HepG2 (cell line): ENCODE results near the gene JAM2. TPM values are rescaled to one million over a fixed set of nuclear protein-coding genes. Genes with fewer than 3 reads are reported as not detected.

Source experiments
- ATAC-seq: fragments of 200-7000 bp; cut with Tn5 transposase; 3 replicates; pipeline ENCODE4 v1.9.1; 2020; ENCODE audit warnings: mild to moderate bottlenecking, moderate library complexity
- BruUV-seq: library from RNA; stranded (reverse); fragments of 400-500 nt; replicated peaks from 2 replicates; lab custom pipeline; 2021; lab: Mats Ljungman, UMichigan
- CTCF ChIA-PET: fragments of 300-600 bp; formaldehyde crosslinking; extraction: SDS; loops from one replicate; lab custom pipeline; 2021; ENCODE audit warnings: low total read pairs, inconsistent platforms, low intra/inter-chr PET ratio; lab: Yijun Ruan, JAX
- POLR2A ChIA-PET: fragments of 350-600 bp; sonication (Branson Sonifier 250); formaldehyde crosslinking; loops from one replicate; lab custom pipeline; 2020; ENCODE audit warnings: antibody characterized with exemption, inconsistent platforms; lab: Yijun Ruan, JAX
- DNase-seq: peaks from one replicate; pipeline ENCODE4 v3.0.0-alpha.2; 2015; ENCODE audit warnings: low spot score
- FAIRE-seq: peaks from 3 replicates; lab custom pipeline; 2011; peaks lifted over from hg19 to GRCh38; lab: Jason Lieb, UNC
- H2AFZ ChIP-seq: one replicate; pipeline ENCODE4 v1.6.1; 2011; ENCODE audit warnings: low read length, inconsistent platforms
- H3K27ac ChIP-seq: fragments of 300-600 bp; 3 replicates; pipeline ENCODE4 v1.8.0; 2011; ENCODE audit warnings: mixed run types, mild to moderate bottlenecking, mixed read lengths, low read length, inconsistent platforms; ENCODE audit not compliant: insufficient read depth; ENCODE audit errors: extremely low read length
- H3K27me3 ChIP-seq, 2 experiments: fragments of 200-600 bp in 1 of 2; 2 replicates in 1 of 2; 3 replicates in 1 of 2; pipeline versions ENCODE4 v1.6.0 to v1.8.0; 2011; ENCODE audit warnings: low read length in 2 of 2, mild to moderate bottlenecking in 2 of 2, moderate library complexity in 2 of 2, inconsistent platforms in 1 of 2; ENCODE audit not compliant: insufficient read depth in 2 of 2, control insufficient read depth in 1 of 2
- H3K36me3 ChIP-seq, 2 experiments: fragments of 200-600 bp in 1 of 2; replicated peaks in 1 of 2; 2 replicates in 1 of 2; 3 replicates in 1 of 2; pipeline versions ENCODE4 v1.5.1 to v1.8.0; 2011; ENCODE audit warnings: low read length in 2 of 2, inconsistent platforms in 1 of 2; ENCODE audit not compliant: insufficient read depth in 2 of 2, control insufficient read depth in 1 of 2
- H3K4me1 ChIP-seq: 2 replicates; pipeline ENCODE4 v1.5.1; 2012; ENCODE audit warnings: low read length, inconsistent platforms; ENCODE audit not compliant: insufficient read depth
- H3K4me2 ChIP-seq: 2 replicates; pipeline ENCODE4 v1.6.0; 2011; ENCODE audit warnings: low read depth, low read length, inconsistent platforms
- H3K4me3 ChIP-seq, 3 experiments: fragments of 200-600 bp in 1 of 3; sonication (generic), shearing (Covaris generic) in 1 of 3; replicated peaks in 1 of 3; 2 replicates each; pipeline ENCODE4 v1.5.1; 2011 to 2016; ENCODE audit warnings: low read length in 3 of 3, inconsistent platforms in 2 of 3, low read depth in 2 of 3, mild to moderate bottlenecking in 2 of 3, control low read depth in 1 of 3, mixed read lengths in 1 of 3; ENCODE audit not compliant: insufficient read depth in 1 of 3
- H3K79me2 ChIP-seq: one replicate; pipeline ENCODE4 v1.6.1; 2011; ENCODE audit warnings: low read length, inconsistent platforms; ENCODE audit not compliant: insufficient read depth
- H3K9ac ChIP-seq: 2 replicates; pipeline ENCODE4 v1.6.0; 2011; ENCODE audit warnings: mild to moderate bottlenecking, low read depth, low read length, inconsistent platforms; ENCODE audit not compliant: insufficient read depth
- H3K9me3 ChIP-seq: 2 replicates; pipeline ENCODE4 v1.5.1; 2012; ENCODE audit warnings: mild to moderate bottlenecking, low read length
- H4K20me1 ChIP-seq: 2 replicates; pipeline ENCODE4 v1.6.0; 2011; ENCODE audit warnings: inconsistent platforms, mild to moderate bottlenecking, low read length, moderate library complexity; ENCODE audit not compliant: insufficient read depth
- IKZF4 ChIP-seq: sonication (generic); formaldehyde crosslinking; IDR thresholded peaks from 2 replicates; pipeline ENCODE4 v1.5.1; 2020; ENCODE audit warnings: borderline replicate concordance, mild to moderate bottlenecking, low read depth, missing genetic modification reagents; ENCODE audit errors: not compliant biosample characterization
- NKX3-1 ChIP-seq: sonication (generic); formaldehyde crosslinking; IDR thresholded peaks from 2 replicates; pipeline ENCODE4 v1.5.0; 2020; ENCODE audit warnings: missing genetic modification reagents
- NRL ChIP-seq: sonication (generic); formaldehyde crosslinking; IDR thresholded peaks from 2 replicates; pipeline ENCODE4 v1.5.0; 2020; ENCODE audit warnings: missing genetic modification reagents, mild to moderate bottlenecking, moderate library complexity, borderline replicate concordance
- TIGD3 ChIP-seq: sonication (generic); formaldehyde crosslinking; IDR thresholded peaks from 2 replicates; pipeline ENCODE4 v1.5.1; 2020; ENCODE audit warnings: mild to moderate bottlenecking, missing genetic modification reagents, borderline replicate concordance
- ZBTB39 ChIP-seq: sonication (generic); formaldehyde crosslinking; IDR thresholded peaks from 2 replicates; pipeline ENCODE4 v1.5.0; 2020; ENCODE audit warnings: missing genetic modification reagents
- ZKSCAN1 ChIP-seq: fragments of 150-350 bp; IDR thresholded peaks from 2 replicates; pipeline ENCODE4 v1.6.1; 2014; ENCODE audit warnings: low read length
- ZNF292 ChIP-seq: sonication (generic); formaldehyde crosslinking; IDR thresholded peaks from 2 replicates; pipeline ENCODE4 v1.8.1; 2022; ENCODE audit warnings: mild to moderate bottlenecking, low read depth, missing genetic modification reagents, borderline replicate concordance
- ZNF44 ChIP-seq: sonication (generic); formaldehyde crosslinking; IDR thresholded peaks from 2 replicates; pipeline ENCODE4 v1.5.1; 2020; ENCODE audit warnings: mild to moderate bottlenecking, missing genetic modification reagents
- ZNF512B ChIP-seq: sonication (generic); formaldehyde crosslinking; IDR thresholded peaks from 2 replicates; pipeline ENCODE4 v1.5.1; 2020; ENCODE audit warnings: missing genetic modification reagents, mild to moderate bottlenecking, borderline replicate concordance
- ZSCAN12 ChIP-seq: sonication (generic); formaldehyde crosslinking; IDR thresholded peaks from 2 replicates; pipeline ENCODE4 v1.9.0; 2021; ENCODE audit warnings: mild to moderate bottlenecking, missing genetic modification reagents
- WGBS: methylation state at CpG from one replicate; pipeline ENCODE4 v1.1.6; 2017; ENCODE audit warnings: low lambda C conversion rate; 5-methylcytosine and 5-hydroxymethylcytosine counted together
- in situ Hi-C: cut with HindIII; loops from 2 replicates; pipeline ENCODE4 v1.10.0; 2017; ENCODE audit warnings: low pct_unique_long_range_greater_than_20kb; ENCODE audit not compliant: extremely low pct_ligation_motif_present
- intact Hi-C: fragments of 100-400 bp; cut with micrococcal nuclease; formaldehyde crosslinking; loops from one replicate; pipeline ENCODE4 v1.10.0; 2022; ENCODE audit not compliant: unreplicated experiment
- polyA plus RNA-seq, 8 experiments: library from polyadenylated mRNA; depleted of rRNA in 3 of 8; stranded (reverse) in 7 of 8; unstranded in 1 of 8; fragments of >200 nt; fragmentation: Illumina TruSeq in 4 of 8; extraction: Trizol in 4 of 8; gene quantifications; 2 replicates each; pipeline versions ENCODE4 v1.2.1 to v1.2.3, GENCODE V29; 2011 to 2016; ENCODE audit warnings: low read depth in 4 of 8, missing spikeins in 1 of 8, mixed read lengths in 1 of 8; ENCODE audit not compliant: insufficient read depth in 1 of 8
- total RNA-seq, 5 experiments: library from RNA; depleted of rRNA; stranded (reverse); fragments of >200 nt; fragmentation: Illumina TruSeq; extraction: Trizol; gene quantifications; 2 replicates each; pipeline ENCODE4 v1.2.3, GENCODE V29; 2016; ENCODE audit warnings: low read depth in 1 of 5

Gene JAM2
- total and polyA plus RNA-seq, 2 of the 13 experiments (the other 11 are each of a cell fraction or from before 2014, with no cell fraction given): 0.07 TPM; not detected in 1

- CTCF ChIA-PET: no interaction called here
- no TSS peak for BruUV-seq
- in situ Hi-C loops (no loop called here), intact Hi-C loops (no loop called here)
- H4K20me1 ChIP-seq: no peaks in the 10 kb centered on the region
- H3K9me3 ChIP-seq: no peaks in the 10 kb centered on the region
- no peak overlapping the region for H3K27ac ChIP-seq
- DNase-seq: no peak
- no peak overlapping the region for H2AFZ ChIP-seq
- no peaks in the 10 kb centered on the region for H3K79me2 ChIP-seq
- H3K36me3 ChIP-seq: peaks cover 2 to 48% of the 10 kb centered on the region in 2 experiments; a peak in 3 of 5 replicates
- H3K9ac ChIP-seq: no peak overlapping the region
- no peak for FAIRE-seq
- ATAC-seq: no peak
- WGBS: 100% methylated on average over 1 of the region's 1 CpG
- H3K4me2 ChIP-seq: no peak overlapping the region
- no peaks in the 10 kb centered on the region for H3K4me1 ChIP-seq
- no peaks in the 10 kb centered on the region for H3K27me3 ChIP-seq
- TF ChIP-seq ZNF512B (CRISPR knock-in tag) (no peak), ZSCAN12 (CRISPR knock-in tag) (no peak), NKX3-1 (CRISPR knock-in tag) (no peak), NRL (CRISPR knock-in tag) (no peak), ZBTB39 (no peak), ZNF44 (CRISPR knock-in tag) (no peak), ZKSCAN1 (no peak), IKZF4 (CRISPR knock-in tag) (no peak), TIGD3 (no peak), ZNF292 (CRISPR knock-in tag) (no peak)
- TF ChIP-seq, all 625 proteins: peak for 0
- no peak overlapping the region for H3K4me3 ChIP-seq
- POLR2A ChIA-PET: no interaction called here
Measured at GRCh38 chr21:25752416-25752815, 113.4 kb downstream of the JAM2 start.
